Measurements from ENCODE around the gene KCNAB1.

Gene KCNAB1

GRCh38 chr3:156163848-156164247, 43.5 kb downstream of the KCNAB1 start:
- TF ChIP-seq FOXP2 (optimal IDR thresholded peaks at IDR 0.05; ENCODE audit: borderline replicate concordance, extremely low read depth, extremely low read length, insufficient read depth): no peak
- TF ChIP-seq TAF1 (IDR thresholded peaks at IDR 0.05; ENCODE audit: borderline replicate concordance, insufficient read depth, low read length): no peak
- TF ChIP-seq, protein P1, sequence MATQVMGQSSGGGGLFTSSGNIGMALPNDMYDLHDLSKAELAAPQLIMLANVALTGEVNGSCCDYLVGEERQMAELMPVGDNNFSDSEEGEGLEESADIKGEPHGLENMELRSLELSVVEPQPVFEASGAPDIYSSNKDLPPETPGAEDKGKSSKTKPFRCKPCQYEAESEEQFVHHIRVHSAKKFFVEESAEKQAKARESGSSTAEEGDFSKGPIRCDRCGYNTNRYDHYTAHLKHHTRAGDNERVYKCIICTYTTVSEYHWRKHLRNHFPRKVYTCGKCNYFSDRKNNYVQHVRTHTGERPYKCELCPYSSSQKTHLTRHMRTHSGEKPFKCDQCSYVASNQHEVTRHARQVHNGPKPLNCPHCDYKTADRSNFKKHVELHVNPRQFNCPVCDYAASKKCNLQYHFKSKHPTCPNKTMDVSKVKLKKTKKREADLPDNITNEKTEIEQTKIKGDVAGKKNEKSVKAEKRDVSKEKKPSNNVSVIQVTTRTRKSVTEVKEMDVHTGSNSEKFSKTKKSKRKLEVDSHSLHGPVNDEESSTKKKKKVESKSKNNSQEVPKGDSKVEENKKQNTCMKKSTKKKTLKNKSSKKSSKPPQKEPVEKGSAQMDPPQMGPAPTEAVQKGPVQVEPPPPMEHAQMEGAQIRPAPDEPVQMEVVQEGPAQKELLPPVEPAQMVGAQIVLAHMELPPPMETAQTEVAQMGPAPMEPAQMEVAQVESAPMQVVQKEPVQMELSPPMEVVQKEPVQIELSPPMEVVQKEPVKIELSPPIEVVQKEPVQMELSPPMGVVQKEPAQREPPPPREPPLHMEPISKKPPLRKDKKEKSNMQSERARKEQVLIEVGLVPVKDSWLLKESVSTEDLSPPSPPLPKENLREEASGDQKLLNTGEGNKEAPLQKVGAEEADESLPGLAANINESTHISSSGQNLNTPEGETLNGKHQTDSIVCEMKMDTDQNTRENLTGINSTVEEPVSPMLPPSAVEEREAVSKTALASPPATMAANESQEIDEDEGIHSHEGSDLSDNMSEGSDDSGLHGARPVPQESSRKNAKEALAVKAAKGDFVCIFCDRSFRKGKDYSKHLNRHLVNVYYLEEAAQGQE (IDR thresholded peaks at IDR 0.05; ENCODE audit: insufficient read depth in 1 of 2, low read depth in 2 of 2, low read length in 2 of 2): no peak
- no peak for TF ChIP-seq POLR2AphosphoS5 (IDR thresholded peaks at IDR 0.05; ENCODE audit: low read depth, low read length)
- no peak for TF ChIP-seq SIN3A (IDR thresholded peaks at IDR 0.05; ENCODE audit: borderline replicate concordance, insufficient read depth, low read length)

GRCh38 chr3:156166808-156167207, 46.4 kb downstream of the KCNAB1 start:
- TF ChIP-seq POLR2AphosphoS5 (IDR thresholded peaks at IDR 0.05; ENCODE audit: low read depth, low read length) (no peak), FOXP2 (optimal IDR thresholded peaks at IDR 0.05; ENCODE audit: borderline replicate concordance, extremely low read depth, extremely low read length, insufficient read depth) (no peak), SIN3A (IDR thresholded peaks at IDR 0.05; ENCODE audit: borderline replicate concordance, insufficient read depth, low read length) (no peak), TAF1 (IDR thresholded peaks at IDR 0.05; ENCODE audit: borderline replicate concordance, insufficient read depth, low read length) (no peak)
- TF ChIP-seq, protein P1 (IDR thresholded peaks at IDR 0.05; ENCODE audit: insufficient read depth in 1 of 2, low read depth in 2 of 2, low read length in 2 of 2): no peak

- TF ChIP-seq SIN3A (IDR thresholded peaks at IDR 0.05; ENCODE audit: borderline replicate concordance, insufficient read depth, low read length): no peak
- TF ChIP-seq POLR2AphosphoS5 (IDR thresholded peaks at IDR 0.05; ENCODE audit: low read depth, low read length): no peak
- TF ChIP-seq TAF1 (IDR thresholded peaks at IDR 0.05; ENCODE audit: borderline replicate concordance, insufficient read depth, low read length): no peak
- TF ChIP-seq FOXP2 (optimal IDR thresholded peaks at IDR 0.05; ENCODE audit: borderline replicate concordance, extremely low read depth, extremely low read length, insufficient read depth): no peak
- TF ChIP-seq, protein P1 (IDR thresholded peaks at IDR 0.05; ENCODE audit: insufficient read depth in 1 of 2, low read depth in 2 of 2, low read length in 2 of 2): no peak
These were observed 50.2 kb downstream of the KCNAB1 start for GRCh38 chr3:156170571-156170970.

GRCh38 chr3:156171281-156172267, 51.2 kb downstream of the KCNAB1 start:
- TF ChIP-seq FOXP2 (optimal IDR thresholded peaks at IDR 0.05; ENCODE audit: borderline replicate concordance, extremely low read depth, extremely low read length, insufficient read depth): no peak
- no peak for TF ChIP-seq SIN3A (IDR thresholded peaks at IDR 0.05; ENCODE audit: borderline replicate concordance, insufficient read depth, low read length)
- no peak for TF ChIP-seq POLR2AphosphoS5 (IDR thresholded peaks at IDR 0.05; ENCODE audit: low read depth, low read length)
- TF ChIP-seq TAF1 (IDR thresholded peaks at IDR 0.05; ENCODE audit: borderline replicate concordance, insufficient read depth, low read length): no peak
- TF ChIP-seq, protein P1 (IDR thresholded peaks at IDR 0.05; ENCODE audit: insufficient read depth in 1 of 2, low read depth in 2 of 2, low read length in 2 of 2): no peak

Data from PFSK-1 (cell line).